ENCODE data around the gene SLC6A18.
"Not testable (repeated sequence)": the region's sequence is repeated elsewhere in the genome, so short reads cannot be mapped to it uniquely, and the experiment has no call there.

Gene SLC6A18

GRCh38 chr5:1290956-1291355 is 65.8 kb downstream of the SLC6A18 start:
- DNase-seq (ENCODE audit: low read depth), result not testable (repeated sequence)

GRCh38 chr5:1291611-1292080 is 66.5 kb downstream of the SLC6A18 start:
- DNase-seq (ENCODE audit: low read depth), result no peak

- DNase-seq (ENCODE audit: low read depth), result no peak
These were observed 67.0 kb downstream of the SLC6A18 start for GRCh38 chr5:1292139-1292538.

- DNase-seq (ENCODE audit: low read depth), result no peak
These were observed 67.8 kb downstream of the SLC6A18 start for GRCh38 chr5:1292846-1293415.

GRCh38 chr5:1293416-1294205 is 68.4 kb downstream of the SLC6A18 start:
- no peak for DNase-seq (ENCODE audit: low read depth)

GRCh38 chr5:1294206-1294834 is 69.1 kb downstream of the SLC6A18 start:
- no peak for DNase-seq (ENCODE audit: low read depth)

GRCh38 chr5:1294835-1295649 is 69.9 kb downstream of the SLC6A18 start, which contains the start of gene TERT:
TSS of gene TERT (minus strand) at chr5:1295068. CDS start at chr5:1294989, 79 bp downstream.
- peak; percentile 27 for DNase-seq (ENCODE audit: low read depth)

GRCh38 chr5:1295650-1296037 is 70.5 kb downstream of the SLC6A18 start:
- no peak for DNase-seq (ENCODE audit: low read depth)

Data from activated gamma-delta T cell treated with anti-CD3 and anti-CD28 coated beads, Interleukin-2, amount 50 U/mL, for 16 hours (primary cell).